Fibroblast of lung (primary cell): ENCODE data around the gene FHOD3. TPM values are rescaled to one million over a fixed set of nuclear protein-coding genes. Genes with fewer than 3 reads are reported as not detected.
A peak's percentile ranks its signal among the peaks of the same experiment; 100 is the strongest.

Experiments used
- DNase-seq, 2 donors: peaks; one replicate each; pipeline versions ENCODE4 v3.0.0 to v3.0.0-alpha.2; 2010; ENCODE audit warnings: low read depth in 2 of 2
- H2AFZ ChIP-seq: 2 replicates; pipeline ENCODE4 v1.5.1; 2012; ENCODE audit warnings: low read length, control low read depth, inconsistent platforms
- H3K27ac ChIP-seq: 2 replicates; pipeline ENCODE4 v1.5.1; 2011; ENCODE audit warnings: low read length, control low read depth; ENCODE audit not compliant: insufficient read depth
- H3K27me3 ChIP-seq: 2 replicates; pipeline ENCODE4 v1.5.1; 2011; ENCODE audit warnings: mild to moderate bottlenecking, low read length; ENCODE audit not compliant: control insufficient read depth, insufficient read depth
- H3K36me3 ChIP-seq: 2 replicates; pipeline ENCODE4 v1.5.1; 2011; ENCODE audit warnings: low read length; ENCODE audit not compliant: control insufficient read depth, insufficient read depth
- H3K4me1 ChIP-seq: 2 replicates; pipeline ENCODE4 v1.5.1; 2011; ENCODE audit warnings: low read length; ENCODE audit not compliant: control insufficient read depth, insufficient read depth; ENCODE audit errors: extremely low read depth
- H3K4me2 ChIP-seq: 2 replicates; pipeline ENCODE4 v1.5.1; 2011; ENCODE audit warnings: low read length, control low read depth; ENCODE audit not compliant: insufficient read depth; ENCODE audit errors: extremely low read depth
- H3K4me3 ChIP-seq, 4 experiments: fragments of 200-600 bp in 1 of 4; sonication (generic) in 1 of 4; replicated peaks in 1 of 4; 2 replicates each; pipeline ENCODE4 v1.5.1; 2011 to 2016; ENCODE audit warnings: low read length in 4 of 4, low read depth in 3 of 4, mild to moderate bottlenecking in 3 of 4, control low read depth in 2 of 4, inconsistent platforms in 1 of 4, mixed read lengths in 1 of 4; ENCODE audit not compliant: insufficient read depth in 1 of 4; ENCODE audit errors: control extremely low read depth in 1 of 4
- H3K79me2 ChIP-seq: 2 replicates; pipeline ENCODE4 v1.5.1; 2012; ENCODE audit warnings: mild to moderate bottlenecking, low read length, inconsistent platforms; ENCODE audit not compliant: control insufficient read depth, insufficient read depth
- H3K9ac ChIP-seq: 2 replicates; pipeline ENCODE4 v1.5.1; 2011; ENCODE audit warnings: mild to moderate bottlenecking, low read length, control low read depth; ENCODE audit not compliant: insufficient read depth
- H3K9me3 ChIP-seq: 2 replicates; pipeline ENCODE4 v1.5.1; 2012; ENCODE audit warnings: low read depth, low read length; ENCODE audit not compliant: control insufficient read depth, insufficient read depth
- H4K20me1 ChIP-seq: 2 replicates; pipeline ENCODE4 v1.5.1; 2011; ENCODE audit warnings: low read length; ENCODE audit not compliant: control insufficient read depth, insufficient read depth; ENCODE audit errors: extremely low read depth
- CTCF ChIP-seq, 2 donors: IDR thresholded peaks in 1 of 2; conservative IDR thresholded peaks in 1 of 2; 1 replicate in 1 of 2; 2 replicates in 1 of 2; pipeline ENCODE4 v1.5.1; 2011 to 2012; ENCODE audit warnings: low read length in 2 of 2, control low read depth in 1 of 2, inconsistent platforms in 1 of 2, low read depth in 1 of 2, mild to moderate bottlenecking in 1 of 2
- EZH2 ChIP-seq: IDR thresholded peaks from 2 replicates; pipeline ENCODE4 v1.5.1; 2012; ENCODE audit warnings: low read length, control low read depth, mild to moderate bottlenecking; ENCODE audit errors: missing control alignments
- polyA plus RNA-seq, 2 donors: library from polyadenylated mRNA; depleted of rRNA in 1 of 2; stranded (reverse) in 1 of 2; unstranded in 1 of 2; fragments of >200 nt; gene quantifications; 2 replicates each; pipeline ENCODE4 v1.2.1, GENCODE V29; 2011 to 2012; ENCODE audit warnings: missing spikeins in 1 of 2
- total RNA-seq: library from RNA; depleted of rRNA; stranded (reverse); fragments of >200 nt; gene quantifications from 2 replicates; pipeline ENCODE4 v1.2.1, GENCODE V29; 2014

The FHOD3 gene
- total and polyA plus RNA-seq, 2 donors (not counting 1 experiment from before 2014, with no cell fraction given), result 16.1 to 28.2 TPM

- no peaks in the 10 kb centered on the region for H3K27me3 ChIP-seq
- H3K9ac ChIP-seq, result no peak overlapping the region
- TF ChIP-seq EZH2 (no peak), CTCF (conservative IDR thresholded peaks at IDR 0.05 in 1 of 2, IDR thresholded peaks at IDR 0.05 in 1 of 2; ENCODE audit: low read depth in 1 of 2, low read length in 2 of 2) (peak; percentile 26 to 36)
- no peak overlapping the region for H3K4me3 ChIP-seq
- no peaks in the 10 kb centered on the region for H3K36me3 ChIP-seq
- H3K9me3 ChIP-seq, result no peaks in the 10 kb centered on the region
- peak in 1 of 2 donors; percentile 3 for DNase-seq
- H3K27ac ChIP-seq, result no peak overlapping the region
- no peak overlapping the region for H3K4me2 ChIP-seq
- H3K4me1 ChIP-seq, result no peaks in the 10 kb centered on the region
- no peak overlapping the region for H2AFZ ChIP-seq
- no peaks in the 10 kb centered on the region for H3K79me2 ChIP-seq
- no peaks in the 10 kb centered on the region for H4K20me1 ChIP-seq
Measured at GRCh38 chr18:36411745-36412168, 114.2 kb downstream of the FHOD3 start.

GRCh38 chr18:36412778-36413177 lies 115.3 kb downstream of the FHOD3 start:
- no peak overlapping the region for H3K4me3 ChIP-seq
- no peak overlapping the region for H2AFZ ChIP-seq
- no peaks in the 10 kb centered on the region for H4K20me1 ChIP-seq
- no peak overlapping the region for H3K27ac ChIP-seq
- H3K9me3 ChIP-seq, result no peaks in the 10 kb centered on the region
- H3K79me2 ChIP-seq, result no peaks in the 10 kb centered on the region
- no peaks in the 10 kb centered on the region for H3K4me1 ChIP-seq
- no peak overlapping the region for H3K4me2 ChIP-seq
- TF ChIP-seq CTCF (conservative IDR thresholded peaks at IDR 0.05 in 1 of 2, IDR thresholded peaks at IDR 0.05 in 1 of 2; ENCODE audit: low read depth in 1 of 2, low read length in 2 of 2), result peak; percentile 8 to 16
- no peak for TF ChIP-seq EZH2
- H3K27me3 ChIP-seq, result no peaks in the 10 kb centered on the region
- no peak for DNase-seq
- H3K9ac ChIP-seq, result no peak overlapping the region
- H3K36me3 ChIP-seq, result no peaks in the 10 kb centered on the region

GRCh38 chr18:36415171-36415570 lies 117.7 kb downstream of the FHOD3 start:
- no peaks in the 10 kb centered on the region for H3K79me2 ChIP-seq
- no peak overlapping the region for H3K4me2 ChIP-seq
- H3K27ac ChIP-seq, result no peak overlapping the region
- H3K27me3 ChIP-seq, result no peaks in the 10 kb centered on the region
- no peak overlapping the region for H2AFZ ChIP-seq
- no peak overlapping the region for H3K4me3 ChIP-seq
- TF ChIP-seq CTCF (conservative IDR thresholded peaks at IDR 0.05 in 1 of 2, IDR thresholded peaks at IDR 0.05 in 1 of 2; ENCODE audit: low read depth in 1 of 2, low read length in 2 of 2), result no peak
- H3K9ac ChIP-seq, result no peak overlapping the region
- no peaks in the 10 kb centered on the region for H3K36me3 ChIP-seq
- no peak for DNase-seq
- no peaks in the 10 kb centered on the region for H3K9me3 ChIP-seq
- peaks cover under 1% of the 10 kb centered on the region for H3K4me1 ChIP-seq
- H4K20me1 ChIP-seq, result no peaks in the 10 kb centered on the region
